ENCODE results near the gene TEAD3.

The TEAD3 gene

DNA sequence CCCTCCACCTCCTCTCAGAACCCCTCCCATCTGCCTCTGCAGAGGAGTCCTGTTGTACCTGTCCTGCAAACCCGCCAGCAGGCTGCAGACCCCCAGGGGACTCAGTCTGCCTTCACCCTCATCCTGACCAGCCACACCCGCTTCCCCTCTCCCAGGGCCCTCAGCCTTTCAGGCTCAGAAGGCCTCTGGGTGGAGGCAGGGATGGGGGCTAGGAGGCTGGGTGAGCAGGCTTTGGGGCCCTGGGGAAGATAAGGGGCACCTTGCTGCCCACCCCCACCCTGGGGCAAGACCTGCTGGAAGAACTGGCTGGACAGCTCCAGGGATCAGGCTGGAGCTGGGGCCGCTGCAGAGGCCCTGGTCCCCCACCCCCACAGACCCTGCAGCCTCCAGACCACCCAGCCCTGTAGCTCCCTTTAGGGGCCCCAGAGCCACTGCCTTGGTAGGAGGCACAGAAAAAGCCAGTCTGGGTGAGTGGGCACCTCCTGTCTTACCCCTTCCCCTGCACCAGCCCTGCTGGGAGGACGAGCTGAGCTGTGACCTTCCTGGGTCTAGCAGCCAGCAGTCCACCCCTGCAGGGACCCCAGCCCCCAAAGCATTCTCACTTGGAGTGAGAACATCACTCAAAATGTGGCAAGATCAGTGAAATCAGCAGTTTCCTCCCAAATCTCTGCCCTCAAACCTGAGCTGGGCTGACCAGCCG lies 5.2 kb downstream of the TEAD3 start:
- TF ChIP-seq, protein P1, sequence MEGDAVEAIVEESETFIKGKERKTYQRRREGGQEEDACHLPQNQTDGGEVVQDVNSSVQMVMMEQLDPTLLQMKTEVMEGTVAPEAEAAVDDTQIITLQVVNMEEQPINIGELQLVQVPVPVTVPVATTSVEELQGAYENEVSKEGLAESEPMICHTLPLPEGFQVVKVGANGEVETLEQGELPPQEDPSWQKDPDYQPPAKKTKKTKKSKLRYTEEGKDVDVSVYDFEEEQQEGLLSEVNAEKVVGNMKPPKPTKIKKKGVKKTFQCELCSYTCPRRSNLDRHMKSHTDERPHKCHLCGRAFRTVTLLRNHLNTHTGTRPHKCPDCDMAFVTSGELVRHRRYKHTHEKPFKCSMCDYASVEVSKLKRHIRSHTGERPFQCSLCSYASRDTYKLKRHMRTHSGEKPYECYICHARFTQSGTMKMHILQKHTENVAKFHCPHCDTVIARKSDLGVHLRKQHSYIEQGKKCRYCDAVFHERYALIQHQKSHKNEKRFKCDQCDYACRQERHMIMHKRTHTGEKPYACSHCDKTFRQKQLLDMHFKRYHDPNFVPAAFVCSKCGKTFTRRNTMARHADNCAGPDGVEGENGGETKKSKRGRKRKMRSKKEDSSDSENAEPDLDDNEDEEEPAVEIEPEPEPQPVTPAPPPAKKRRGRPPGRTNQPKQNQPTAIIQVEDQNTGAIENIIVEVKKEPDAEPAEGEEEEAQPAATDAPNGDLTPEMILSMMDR (IDR thresholded peaks at IDR 0.05; ENCODE audit: low read length) = no peak
- no peak for TF ChIP-seq EZH2phosphoT487 (IDR thresholded peaks at IDR 0.05; ENCODE audit: low read length)
- Histone ChIP-seq H3K27ac (ENCODE audit: low read length) (no peak overlapping the region), H3K9me2 (replicated peaks; ENCODE audit: insufficient read depth, low read length) (no peaks in the 10 kb centered on the region), H3K4me3 (ENCODE audit: low read length) (no peak overlapping the region), H3K36me3 (replicated peaks; ENCODE audit: insufficient read depth, low read length) (no peaks in the 10 kb centered on the region), H3K4me1 (ENCODE audit: low read length) (no peaks in the 10 kb centered on the region), H2AFZ (ENCODE audit: low read length) (no peak overlapping the region), H3K79me2 (ENCODE audit: low read length) (no peaks in the 10 kb centered on the region), H3K9me3 (replicated peaks; ENCODE audit: insufficient read depth, low read length) (no peaks in the 10 kb centered on the region), H3K9ac (ENCODE audit: low read length) (no peak overlapping the region), H3K4me2 (ENCODE audit: low read depth, low read length) (no peak overlapping the region), H3F3A (ENCODE audit: insufficient read depth, low read length) (no peaks in the 10 kb centered on the region), H4K20me1 (ENCODE audit: insufficient read depth, low read length) (no peaks in the 10 kb centered on the region), H3K27me3 (replicated peaks; ENCODE audit: insufficient read depth, low read length) (peaks cover 6% of the 10 kb centered on the region)
- no peak for DNase-seq

DNA sequence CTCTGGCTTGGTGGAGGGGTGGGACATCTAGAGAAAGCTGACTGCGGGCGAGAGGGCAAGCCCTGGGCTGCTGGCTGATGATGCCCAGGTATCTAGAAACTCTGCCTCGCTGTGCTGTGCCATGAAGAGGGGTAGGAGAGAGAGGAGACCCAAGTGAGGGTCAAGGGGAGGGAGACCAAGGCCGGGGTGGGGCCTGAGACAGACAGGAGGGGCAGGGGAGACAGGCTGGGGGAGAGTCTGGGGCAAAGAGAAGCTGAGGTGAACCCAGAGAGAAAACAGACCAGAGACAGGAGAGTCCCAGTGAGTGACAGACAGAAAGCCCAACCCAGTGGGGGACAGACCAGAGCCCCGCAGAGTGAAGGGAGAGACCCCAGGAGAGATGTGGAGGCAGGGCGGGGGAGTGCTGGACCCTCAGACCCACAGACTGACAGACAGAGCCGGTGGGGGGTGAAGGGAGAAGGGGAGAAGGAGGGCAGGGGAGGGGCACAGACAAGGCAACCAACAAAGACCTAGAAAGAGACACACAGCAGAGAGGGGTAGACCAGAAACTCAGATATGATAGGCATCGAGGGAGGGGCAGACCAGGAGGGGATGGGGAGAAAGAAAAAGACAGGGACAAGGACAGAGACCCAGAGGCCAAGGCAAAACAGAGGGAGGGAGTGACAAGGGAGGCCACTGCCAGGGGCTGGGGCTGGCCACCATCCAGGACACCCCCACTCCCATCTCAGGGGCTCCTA lies 5.9 kb downstream of the TEAD3 start:
- H3K36me3 ChIP-seq (replicated peaks; ENCODE audit: insufficient read depth, low read length) = no peaks in the 10 kb centered on the region
- H3K27ac ChIP-seq (ENCODE audit: low read length) = no peak overlapping the region
- H3K9me2 ChIP-seq (replicated peaks; ENCODE audit: insufficient read depth, low read length) = no peaks in the 10 kb centered on the region
- no peaks in the 10 kb centered on the region for H3F3A ChIP-seq (ENCODE audit: insufficient read depth, low read length)
- no peak overlapping the region for H3K4me3 ChIP-seq (ENCODE audit: low read length)
- H4K20me1 ChIP-seq (ENCODE audit: insufficient read depth, low read length) = no peaks in the 10 kb centered on the region
- peaks cover 6% of the 10 kb centered on the region for H3K27me3 ChIP-seq (replicated peaks; ENCODE audit: insufficient read depth, low read length)
- H3K4me1 ChIP-seq (ENCODE audit: low read length) = no peaks in the 10 kb centered on the region
- no peak overlapping the region for H3K9ac ChIP-seq (ENCODE audit: low read length)
- no peak overlapping the region for H2AFZ ChIP-seq (ENCODE audit: low read length)
- no peak for DNase-seq
- TF ChIP-seq EZH2phosphoT487 (IDR thresholded peaks at IDR 0.05; ENCODE audit: low read length) = no peak
- TF ChIP-seq EZH2 (optimal IDR thresholded peaks at IDR 0.05; ENCODE audit: low read depth, low read length) = no peak
- TF ChIP-seq, protein P1 (IDR thresholded peaks at IDR 0.05; ENCODE audit: low read length) = no peak
- H3K9me3 ChIP-seq (replicated peaks; ENCODE audit: insufficient read depth, low read length) = no peaks in the 10 kb centered on the region
- no peak overlapping the region for H3K4me2 ChIP-seq (ENCODE audit: low read depth, low read length)
- H3K79me2 ChIP-seq (ENCODE audit: low read length) = no peaks in the 10 kb centered on the region

DNA sequence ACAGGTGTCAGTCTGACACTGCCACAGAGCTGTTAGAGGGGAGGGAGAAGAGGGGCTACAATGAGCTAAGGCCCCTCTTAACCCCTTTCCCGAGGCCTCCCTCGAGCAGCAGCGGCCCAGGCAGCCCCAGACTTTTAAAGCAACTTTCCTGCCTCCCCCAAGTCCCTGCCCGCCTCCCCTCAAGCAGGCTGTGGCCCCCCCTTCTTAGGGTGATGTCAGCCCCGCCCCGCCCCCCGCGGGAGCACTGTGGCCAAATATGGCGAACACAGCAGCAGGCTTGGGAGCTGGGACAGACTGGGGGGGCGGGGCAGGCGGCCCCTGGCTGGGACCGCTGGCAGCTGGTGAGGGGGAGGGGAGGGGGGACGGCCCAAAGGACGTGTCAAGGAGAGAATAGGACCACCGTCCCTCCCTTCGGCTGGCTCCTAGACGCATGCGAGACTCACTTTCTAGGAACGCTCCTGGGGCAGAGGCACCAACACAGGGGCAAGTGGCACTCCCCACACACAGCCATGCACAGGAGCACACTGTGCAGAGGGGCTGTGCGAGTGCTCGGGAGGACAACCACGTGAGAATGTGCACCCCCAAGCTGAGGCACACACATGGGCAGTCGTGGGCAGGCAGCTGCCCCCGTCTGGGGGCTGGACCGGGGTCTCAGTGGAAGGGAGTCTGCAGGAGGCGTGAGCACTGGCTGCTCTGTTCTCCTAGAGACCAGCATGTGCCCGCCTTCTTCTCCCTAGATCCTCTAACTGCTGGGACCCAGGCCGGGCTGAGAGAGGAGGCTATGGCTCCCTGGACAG lies 6.7 kb downstream of the TEAD3 start:
- Histone ChIP-seq H3K36me3 (replicated peaks; ENCODE audit: insufficient read depth, low read length) (no peaks in the 10 kb centered on the region), H3K4me1 (ENCODE audit: low read length) (no peaks in the 10 kb centered on the region), H3K27me3 (replicated peaks; ENCODE audit: insufficient read depth, low read length) (peaks cover 5% of the 10 kb centered on the region), H3K4me3 (ENCODE audit: low read length) (no peak overlapping the region), H3K79me2 (ENCODE audit: low read length) (no peaks in the 10 kb centered on the region), H3K9me2 (replicated peaks; ENCODE audit: insufficient read depth, low read length) (no peaks in the 10 kb centered on the region), H3K9me3 (replicated peaks; ENCODE audit: insufficient read depth, low read length) (no peaks in the 10 kb centered on the region), H3K9ac (ENCODE audit: low read length) (no peak overlapping the region), H3F3A (ENCODE audit: insufficient read depth, low read length) (no peaks in the 10 kb centered on the region), H3K27ac (ENCODE audit: low read length) (no peak overlapping the region), H4K20me1 (ENCODE audit: insufficient read depth, low read length) (no peaks in the 10 kb centered on the region), H2AFZ (ENCODE audit: low read length) (no peak overlapping the region), H3K4me2 (ENCODE audit: low read depth, low read length) (no peak overlapping the region)
- TF ChIP-seq, protein P1 (IDR thresholded peaks at IDR 0.05; ENCODE audit: low read length) = no peak
- TF ChIP-seq EZH2 (optimal IDR thresholded peaks at IDR 0.05; ENCODE audit: low read depth, low read length) (no peak), EZH2phosphoT487 (IDR thresholded peaks at IDR 0.05; ENCODE audit: low read length) (no peak)
- DNase-seq = no peak

Data from MM.1S (cell line).